K562 (cell line): ENCODE measurements around the gene TMEM132D. TPM values are rescaled to one million over a fixed set of nuclear protein-coding genes. Genes with fewer than 3 reads are reported as not detected.

Source experiments
- ATAC-seq: fragments of 200-7000 bp; cut with Tn5 transposase; 3 replicates; pipeline ENCODE4 v1.9.1; 2020; ENCODE audit warnings: moderate library complexity
- BruUV-seq: library from RNA; stranded (reverse); fragments of 400-500 nt; replicated peaks from 2 replicates; lab custom pipeline; 2021; lab: Mats Ljungman, UMichigan
- CTCF ChIA-PET: fragments of 300-600 bp; formaldehyde crosslinking; extraction: SDS; loops from one replicate; lab custom pipeline; 2021; ENCODE audit warnings: low intra/inter-chr PET ratio; lab: Yijun Ruan, JAX
- POLR2A ChIA-PET: fragments of 300-600, 350-650 bp; sonication (Branson Sonifier 250); formaldehyde crosslinking; extraction: SDS; loops from one replicate; lab custom pipeline; 2021; ENCODE audit warnings: antibody characterized with exemption, inconsistent platforms; lab: Yijun Ruan, JAX
- DNase-seq, 4 experiments: peaks; one replicate each; pipeline versions ENCODE4 v3.0.0 to v3.0.0-alpha.2; 2011 to 2018; ENCODE audit warnings: low spot score in 3 of 4, mixed read lengths in 3 of 4; ENCODE audit errors: extremely low read depth in 1 of 4
- FAIRE-seq: peaks from 2 replicates; lab custom pipeline; 2011; peaks lifted over from hg19 to GRCh38; lab: Jason Lieb, UNC
- H2AFZ ChIP-seq: 2 replicates; pipeline ENCODE4 v1.6.0; 2011; ENCODE audit warnings: low read depth, low read length, control low read depth, inconsistent platforms
- H3K27ac ChIP-seq: fragments of 200-600 bp; 3 replicates; pipeline ENCODE4 v1.8.0; 2011; ENCODE audit warnings: low read depth, mild to moderate bottlenecking, control low read depth, inconsistent platforms, low read length, moderate library complexity, mixed read lengths; ENCODE audit errors: extremely low read depth
- H3K27me3 ChIP-seq, 2 experiments: fragments of 300-600 bp in 1 of 2; 2 replicates in 1 of 2; 3 replicates in 1 of 2; pipeline versions ENCODE4 v1.6.0 to v1.8.0; 2011; ENCODE audit warnings: inconsistent platforms in 2 of 2, low read length in 2 of 2, mild to moderate bottlenecking in 1 of 2, mixed read lengths in 1 of 2, moderate library complexity in 1 of 2; ENCODE audit not compliant: control insufficient read depth in 2 of 2, insufficient read depth in 2 of 2
- H3K36me3 ChIP-seq: fragments of 300-600 bp; 3 replicates; pipeline ENCODE4 v1.8.0; 2011; ENCODE audit warnings: mild to moderate bottlenecking, low read length, inconsistent platforms; ENCODE audit not compliant: control insufficient read depth, insufficient read depth
- H3K4me1 ChIP-seq, 2 experiments: fragments of 200-600 bp in 1 of 2; replicated peaks in 1 of 2; 2 replicates in 1 of 2; 3 replicates in 1 of 2; pipeline versions ENCODE4 v1.5.1 to v1.8.0; 2011; ENCODE audit warnings: inconsistent platforms in 2 of 2, low read length in 2 of 2, mild to moderate bottlenecking in 1 of 2, mixed read lengths in 1 of 2, moderate library complexity in 1 of 2; ENCODE audit not compliant: control insufficient read depth in 2 of 2, insufficient read depth in 2 of 2
- H3K4me2 ChIP-seq: 2 replicates; pipeline ENCODE4 v1.6.1; 2011; ENCODE audit warnings: low read length, control low read depth, inconsistent platforms, mixed read lengths; ENCODE audit not compliant: insufficient read depth
- H3K4me3 ChIP-seq: fragments of 200-600 bp; sonication (generic), shearing (Covaris generic); 2 replicates; pipeline ENCODE4 v1.5.1; 2016; ENCODE audit warnings: control low read depth, inconsistent platforms
- H3K79me2 ChIP-seq: fragments of 200-600 bp; 3 replicates; pipeline ENCODE4 v1.8.0; 2011; ENCODE audit warnings: low read length, inconsistent platforms; ENCODE audit not compliant: control insufficient read depth, insufficient read depth
- H3K9ac ChIP-seq, 2 experiments: 2 replicates each; pipeline versions ENCODE4 v1.6.0 to v1.6.1; 2011; ENCODE audit warnings: low read depth in 2 of 2, low read length in 2 of 2, control low read depth in 1 of 2, inconsistent platforms in 1 of 2, mild to moderate bottlenecking in 1 of 2, mixed read lengths in 1 of 2; ENCODE audit not compliant: insufficient read depth in 1 of 2
- H3K9me1 ChIP-seq: one replicate; pipeline ENCODE4 v1.6.0; 2011; ENCODE audit warnings: inconsistent platforms, mild to moderate bottlenecking, low read length, moderate library complexity; ENCODE audit not compliant: control insufficient read depth, insufficient read depth
- H3K9me3 ChIP-seq: replicated peaks from 2 replicates; pipeline ENCODE4 v1.5.1; 2011; ENCODE audit warnings: low read depth, low read length, inconsistent platforms; ENCODE audit not compliant: control insufficient read depth, insufficient read depth
- H4K20me1 ChIP-seq: replicated peaks from 2 replicates; pipeline ENCODE4 v1.6.1; 2011; ENCODE audit warnings: low read length, inconsistent platforms, mixed read lengths; ENCODE audit not compliant: control insufficient read depth, insufficient read depth
- MGA ChIP-seq: fragments of 450-650 bp; IDR thresholded peaks from 2 replicates; pipeline ENCODE4 v1.6.1; 2016; ENCODE audit warnings: mild to moderate bottlenecking, moderate library complexity
- SP2 ChIP-seq: IDR thresholded peaks from 2 replicates; pipeline ENCODE4 v1.6.1; 2011; ENCODE audit warnings: mild to moderate bottlenecking, low read depth, low read length, moderate library complexity; ENCODE audit not compliant: poor library complexity, severe bottlenecking; ENCODE audit errors: extremely low read depth
- ZBTB33 ChIP-seq: sonication (generic); formaldehyde crosslinking; IDR thresholded peaks from 2 replicates; pipeline ENCODE4 v1.8.1; 2023; ENCODE audit warnings: mild to moderate bottlenecking, missing genetic modification reagents
- ZNF212 ChIP-seq: fragments of 450-650 bp; formaldehyde crosslinking; IDR thresholded peaks from 2 replicates; pipeline ENCODE4 v1.4.0; 2020; ENCODE audit warnings: mild to moderate bottlenecking
- WGBS: fragments of 100-300 bp; shearing (Covaris generic); methylation state at CpG from one replicate; pipeline ENCODE4 v1.1.6; 2016; ENCODE audit warnings: low coverage, mixed read lengths; ENCODE audit not compliant: insufficient coverage; ENCODE audit errors: missing lambda C conversion rate; 5-methylcytosine and 5-hydroxymethylcytosine counted together
- in situ Hi-C: fragments of 300-500 bp; cut with MboI; formaldehyde crosslinking; loops from 4 replicates; pipeline ENCODE4 v1.15.0; 2018; ENCODE audit warnings: inconsistent platforms, mixed read lengths
- intact Hi-C: fragments of 100-400 bp; cut with micrococcal nuclease; formaldehyde crosslinking; loops from 2 replicates; pipeline ENCODE4 v1.14.2; 2022
- polyA plus RNA-seq, 8 experiments: library from polyadenylated mRNA; depleted of rRNA in 4 of 8; stranded (reverse) in 5 of 8; unstranded in 3 of 8; fragments of >200 nt; fragmentation: Nextera tagmentation in 2 of 8; fragmentation: Illumina TruSeq in 1 of 8; extraction: Ambion mirVana in 2 of 8; extraction: Trizol in 1 of 8; gene quantifications; 2 replicates each; pipeline versions ENCODE4 v1.2.1 to v1.2.3, GENCODE V29; 2011 to 2014; ENCODE audit warnings: inconsistent platforms in 1 of 8, missing spikeins in 1 of 8
- total RNA-seq, 7 experiments: library from RNA; depleted of rRNA in 6 of 7; stranded (reverse); fragments of >200 nt in 6 of 7; fragmentation: Illumina TruSeq in 2 of 7; extraction: Trizol in 2 of 7; gene quantifications; 2 replicates each; pipeline versions ENCODE4 v1.2.1 to v1.2.3, GENCODE V29; 2011 to 2021; ENCODE audit warnings: low replicate concordance in 1 of 7

Gene TMEM132D
- total and polyA plus RNA-seq, 9 of the 15 experiments (the other 6 are each of a cell fraction or from before 2014, with no cell fraction given) = not detected

GRCh38 chr12:129366656-129367055 lies 537.2 kb downstream of the TMEM132D start:
- no peak for ATAC-seq
- Histone ChIP-seq H3K4me2 (no peak overlapping the region), H3K9me3 (no peaks in the 10 kb centered on the region), H4K20me1 (no peaks in the 10 kb centered on the region), H3K27ac (no peak overlapping the region), H2AFZ (no peak overlapping the region), H3K27me3 (peaks cover 0 to 4% of the 10 kb centered on the region in 2 experiments; a peak in 1 of 5 replicates), H3K4me1 (no peaks in the 10 kb centered on the region), H3K79me2 (no peaks in the 10 kb centered on the region), H3K4me3 (no peak overlapping the region), H3K36me3 (no peaks in the 10 kb centered on the region), H3K9ac (no peak overlapping the region), H3K9me1 (no peaks in the 10 kb centered on the region)
- FAIRE-seq = no peak
- BruUV-seq = no TSS peak
- DNase-seq = no peak
- CTCF ChIA-PET = no interaction called here
- POLR2A ChIA-PET = no interaction called here
- 0% methylated on average over 9 of the region's 9 CpGs for WGBS
- intact Hi-C loops (no loop called here), in situ Hi-C loops (no loop called here)
- TF ChIP-seq MGA = no peak
- no peak for TF ChIP-seq ZBTB33 (CRISPR knock-in tag)
- TF ChIP-seq ZNF212 = no peak
- no peak for TF ChIP-seq SP2
